ENCODE results near the gene YWHAQ. TPM values are rescaled to one million over a fixed set of nuclear protein-coding genes. Genes with fewer than 3 reads are reported as not detected.

The YWHAQ gene
- total and polyA plus RNA-seq, 2 donors (not counting 1 experiment from before 2014, with no cell fraction given): 68.7 to 126 TPM

DNA sequence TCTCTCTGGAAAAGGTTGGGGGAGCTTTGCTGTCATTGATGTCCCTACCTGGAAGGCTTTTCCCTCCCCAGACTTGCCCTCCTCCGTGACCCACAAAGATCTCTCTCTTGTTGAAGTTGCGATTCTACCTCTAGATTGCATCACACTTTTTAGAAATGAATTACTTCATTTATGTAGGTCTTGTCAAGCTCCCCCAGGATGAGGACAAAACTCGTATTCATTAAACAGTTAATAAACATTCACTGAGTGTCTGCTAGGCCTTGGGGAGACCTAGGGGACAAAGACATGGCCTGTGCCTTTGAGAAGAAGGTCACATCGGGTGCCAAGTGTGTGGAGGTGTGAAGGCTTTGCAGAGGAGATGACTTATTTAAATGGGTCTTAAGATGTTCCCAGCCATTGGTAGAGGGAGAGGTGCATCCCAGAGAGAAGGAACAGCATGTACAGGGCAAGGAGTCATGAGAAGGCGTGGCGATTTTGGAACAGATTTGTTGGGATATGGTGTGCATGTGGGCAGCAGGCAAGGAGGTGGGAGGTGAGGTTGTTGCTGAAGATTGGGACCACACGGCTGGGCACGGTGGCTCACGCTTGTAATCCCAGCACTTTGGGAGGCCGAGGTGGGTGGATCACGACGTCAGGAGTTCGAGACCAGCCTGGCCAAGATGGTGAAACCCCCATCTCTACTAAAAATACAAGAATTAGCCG is 9.8 kb upstream of the YWHAQ start:
- Histone ChIP-seq H4K20me1 (ENCODE audit: control insufficient read depth, insufficient read depth, low read length, poor library complexity, severe bottlenecking) (no peaks in the 10 kb centered on the region), H3K36me3 (replicated peaks in 1 of 2; ENCODE audit: control extremely low read depth in 1 of 2, control insufficient read depth in 1 of 2, extremely low read depth in 1 of 2, insufficient read depth in 2 of 2, low read length in 1 of 2) (no peaks in the 10 kb centered on the region), H3K4me1 (ENCODE audit: control insufficient read depth in 2 of 2, insufficient read depth in 2 of 2, low read length in 2 of 2) (peaks cover 0 to 5% of the 10 kb centered on the region in 2 donors), H3K4me3 (ENCODE audit: control extremely low read depth in 1 of 5, extremely low read depth in 1 of 5, insufficient read depth in 1 of 5, low read depth in 2 of 5, low read length in 4 of 5) (no peak overlapping the region), H3K9me3 (ENCODE audit: control extremely low read depth in 1 of 3, control insufficient read depth in 2 of 3, insufficient read depth in 1 of 3, low read length in 2 of 3) (no peaks in the 10 kb centered on the region), H3K27ac (ENCODE audit: low read length in 2 of 2) (no peak overlapping the region), H3K9ac (ENCODE audit: low read length) (no peak overlapping the region), H3K4me2 (replicated peaks; ENCODE audit: low read depth, low read length, poor library complexity, severe bottlenecking) (no peak overlapping the region), H3K79me2 (ENCODE audit: control insufficient read depth, insufficient read depth, low read length) (no peaks in the 10 kb centered on the region), H3K27me3 (replicated peaks in 1 of 4; ENCODE audit: control extremely low read depth in 1 of 4, control insufficient read depth in 3 of 4, insufficient read depth in 4 of 4, low read length in 3 of 4) (no peaks in the 10 kb centered on the region), H2AFZ (ENCODE audit: insufficient read depth, low read depth, low read length, poor library complexity, severe bottlenecking) (no peak overlapping the region)
- intact Hi-C loops (cut with micrococcal nuclease): loop anchor here (5.0 kb wide), 1 partner anchor 322 kb away; no protein-coding TSS in a partner anchor
- Mint-ChIP-seq H3K27ac (no peak overlapping the region), H3K4me3 (no peak overlapping the region), H3K27me3 (peaks cover 17% of the 10 kb centered on the region), H3K4me1 (peaks cover 18% of the 10 kb centered on the region), H3K9me3 (ENCODE audit: insufficient read depth) (no peaks in the 10 kb centered on the region)
- TF ChIP-seq EZH2 (IDR thresholded peaks at IDR 0.05; ENCODE audit: borderline replicate concordance, insufficient read depth, low read depth, low read length, poor library complexity, severe bottlenecking): no peak
- WGBS (ENCODE audit: insufficient coverage): 90% methylated on average over 11 of the region's 14 CpGs
- DNase-seq (no peak), ATAC-seq (ENCODE audit: low read depth) (no peak)
- POLR2A ChIA-PET: no interaction called here
- CTCF ChIA-PET: interaction anchor here (0.6 kb wide), 1 partner anchor 88 kb away, joined by 3 read pairs; no protein-coding TSS in a partner anchor

DNA sequence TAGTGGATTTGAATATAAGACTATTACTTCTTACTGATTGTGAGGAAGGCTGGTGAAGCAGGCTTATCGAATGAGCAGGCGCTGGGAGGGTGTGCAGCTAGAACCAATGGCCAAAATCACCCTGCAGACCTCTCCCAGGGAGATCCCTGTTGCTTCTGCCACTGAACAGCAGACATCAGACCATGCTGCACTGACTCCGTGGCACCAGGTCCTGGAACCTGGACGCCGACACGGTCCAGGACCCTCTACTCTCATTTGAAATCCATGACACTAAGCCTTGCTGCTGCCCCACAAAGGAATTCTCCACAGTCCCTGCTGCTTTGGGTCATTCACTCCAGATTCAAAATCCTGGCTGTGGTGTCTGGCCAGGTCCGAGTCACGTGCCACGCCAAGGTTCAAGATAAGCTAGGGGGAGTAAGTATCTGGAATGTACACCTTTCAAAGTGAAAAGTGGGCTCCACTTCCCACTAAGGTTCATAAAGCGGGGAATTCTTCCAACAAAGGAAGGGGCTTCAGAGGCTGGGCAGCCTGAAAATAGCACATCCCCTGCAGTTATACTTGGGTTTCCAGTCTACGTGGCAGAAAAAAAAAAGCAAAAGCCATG is 9.0 kb upstream of the YWHAQ start:
- Histone ChIP-seq H3K79me2 (ENCODE audit: control insufficient read depth, insufficient read depth, low read length) (no peaks in the 10 kb centered on the region), H3K36me3 (replicated peaks in 1 of 2; ENCODE audit: control extremely low read depth in 1 of 2, control insufficient read depth in 1 of 2, extremely low read depth in 1 of 2, insufficient read depth in 2 of 2, low read length in 1 of 2) (no peaks in the 10 kb centered on the region), H3K4me2 (replicated peaks; ENCODE audit: low read depth, low read length, poor library complexity, severe bottlenecking) (no peak overlapping the region), H3K9me3 (ENCODE audit: control extremely low read depth in 1 of 3, control insufficient read depth in 2 of 3, insufficient read depth in 1 of 3, low read length in 2 of 3) (no peaks in the 10 kb centered on the region), H3K27ac (ENCODE audit: low read length in 2 of 2) (no peak overlapping the region), H3K9ac (ENCODE audit: low read length) (no peak overlapping the region), H3K27me3 (replicated peaks in 1 of 4; ENCODE audit: control extremely low read depth in 1 of 4, control insufficient read depth in 3 of 4, insufficient read depth in 4 of 4, low read length in 3 of 4) (no peaks in the 10 kb centered on the region), H3K4me3 (ENCODE audit: control extremely low read depth in 1 of 5, extremely low read depth in 1 of 5, insufficient read depth in 1 of 5, low read depth in 2 of 5, low read length in 4 of 5) (no peak overlapping the region), H4K20me1 (ENCODE audit: control insufficient read depth, insufficient read depth, low read length, poor library complexity, severe bottlenecking) (no peaks in the 10 kb centered on the region), H3K4me1 (ENCODE audit: control insufficient read depth in 2 of 2, insufficient read depth in 2 of 2, low read length in 2 of 2) (peaks cover 0 to 5% of the 10 kb centered on the region in 2 donors), H2AFZ (ENCODE audit: insufficient read depth, low read depth, low read length, poor library complexity, severe bottlenecking) (no peak overlapping the region)
- 96% methylated on average over 7 of the region's 11 CpGs for WGBS (ENCODE audit: insufficient coverage)
- no peak for ATAC-seq (ENCODE audit: low read depth)
- TF ChIP-seq, protein P1, sequence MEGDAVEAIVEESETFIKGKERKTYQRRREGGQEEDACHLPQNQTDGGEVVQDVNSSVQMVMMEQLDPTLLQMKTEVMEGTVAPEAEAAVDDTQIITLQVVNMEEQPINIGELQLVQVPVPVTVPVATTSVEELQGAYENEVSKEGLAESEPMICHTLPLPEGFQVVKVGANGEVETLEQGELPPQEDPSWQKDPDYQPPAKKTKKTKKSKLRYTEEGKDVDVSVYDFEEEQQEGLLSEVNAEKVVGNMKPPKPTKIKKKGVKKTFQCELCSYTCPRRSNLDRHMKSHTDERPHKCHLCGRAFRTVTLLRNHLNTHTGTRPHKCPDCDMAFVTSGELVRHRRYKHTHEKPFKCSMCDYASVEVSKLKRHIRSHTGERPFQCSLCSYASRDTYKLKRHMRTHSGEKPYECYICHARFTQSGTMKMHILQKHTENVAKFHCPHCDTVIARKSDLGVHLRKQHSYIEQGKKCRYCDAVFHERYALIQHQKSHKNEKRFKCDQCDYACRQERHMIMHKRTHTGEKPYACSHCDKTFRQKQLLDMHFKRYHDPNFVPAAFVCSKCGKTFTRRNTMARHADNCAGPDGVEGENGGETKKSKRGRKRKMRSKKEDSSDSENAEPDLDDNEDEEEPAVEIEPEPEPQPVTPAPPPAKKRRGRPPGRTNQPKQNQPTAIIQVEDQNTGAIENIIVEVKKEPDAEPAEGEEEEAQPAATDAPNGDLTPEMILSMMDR (IDR thresholded peaks at IDR 0.05): no peak
- no peak for TF ChIP-seq EZH2 (IDR thresholded peaks at IDR 0.05; ENCODE audit: borderline replicate concordance, insufficient read depth, low read depth, low read length, poor library complexity, severe bottlenecking)
- Mint-ChIP-seq H3K4me3 (no peak overlapping the region), H3K27ac (no peak overlapping the region), H3K4me1 (peaks cover 18% of the 10 kb centered on the region), H3K27me3 (peaks cover 17% of the 10 kb centered on the region), H3K9me3 (ENCODE audit: insufficient read depth) (no peaks in the 10 kb centered on the region)
- CTCF ChIA-PET: interaction anchor here (0.6 kb wide), 1 partner anchor 88 kb away, joined by 3 read pairs; no protein-coding TSS in a partner anchor
- no peak for DNase-seq
- intact Hi-C loops (cut with micrococcal nuclease): loop anchor here (5.0 kb wide), 1 partner anchor 322 kb away; no protein-coding TSS in a partner anchor
- POLR2A ChIA-PET: no interaction called here

All from B cell (primary cell).